WI38 (cell line): ENCODE results near the gene CSGALNACT2.

Source experiments
- H3K4me3 ChIP-seq: 2 replicates; pipeline ENCODE4 v1.5.1; 2011; ENCODE audit warnings: low read depth, mild to moderate bottlenecking, control low read depth, low read length
- TF ChIP-seq, protein P1 (sequence below): IDR thresholded peaks from 2 replicates; pipeline ENCODE4 v1.5.1; 2012; ENCODE audit warnings: low read depth, mild to moderate bottlenecking, control low read depth, low read length

Gene CSGALNACT2

GRCh38 chr10:43230101-43230908 is 92.1 kb downstream of the CSGALNACT2 start:
- no peak overlapping the region for H3K4me3 ChIP-seq
- TF ChIP-seq, protein P1, sequence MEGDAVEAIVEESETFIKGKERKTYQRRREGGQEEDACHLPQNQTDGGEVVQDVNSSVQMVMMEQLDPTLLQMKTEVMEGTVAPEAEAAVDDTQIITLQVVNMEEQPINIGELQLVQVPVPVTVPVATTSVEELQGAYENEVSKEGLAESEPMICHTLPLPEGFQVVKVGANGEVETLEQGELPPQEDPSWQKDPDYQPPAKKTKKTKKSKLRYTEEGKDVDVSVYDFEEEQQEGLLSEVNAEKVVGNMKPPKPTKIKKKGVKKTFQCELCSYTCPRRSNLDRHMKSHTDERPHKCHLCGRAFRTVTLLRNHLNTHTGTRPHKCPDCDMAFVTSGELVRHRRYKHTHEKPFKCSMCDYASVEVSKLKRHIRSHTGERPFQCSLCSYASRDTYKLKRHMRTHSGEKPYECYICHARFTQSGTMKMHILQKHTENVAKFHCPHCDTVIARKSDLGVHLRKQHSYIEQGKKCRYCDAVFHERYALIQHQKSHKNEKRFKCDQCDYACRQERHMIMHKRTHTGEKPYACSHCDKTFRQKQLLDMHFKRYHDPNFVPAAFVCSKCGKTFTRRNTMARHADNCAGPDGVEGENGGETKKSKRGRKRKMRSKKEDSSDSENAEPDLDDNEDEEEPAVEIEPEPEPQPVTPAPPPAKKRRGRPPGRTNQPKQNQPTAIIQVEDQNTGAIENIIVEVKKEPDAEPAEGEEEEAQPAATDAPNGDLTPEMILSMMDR = no peak

DNA sequence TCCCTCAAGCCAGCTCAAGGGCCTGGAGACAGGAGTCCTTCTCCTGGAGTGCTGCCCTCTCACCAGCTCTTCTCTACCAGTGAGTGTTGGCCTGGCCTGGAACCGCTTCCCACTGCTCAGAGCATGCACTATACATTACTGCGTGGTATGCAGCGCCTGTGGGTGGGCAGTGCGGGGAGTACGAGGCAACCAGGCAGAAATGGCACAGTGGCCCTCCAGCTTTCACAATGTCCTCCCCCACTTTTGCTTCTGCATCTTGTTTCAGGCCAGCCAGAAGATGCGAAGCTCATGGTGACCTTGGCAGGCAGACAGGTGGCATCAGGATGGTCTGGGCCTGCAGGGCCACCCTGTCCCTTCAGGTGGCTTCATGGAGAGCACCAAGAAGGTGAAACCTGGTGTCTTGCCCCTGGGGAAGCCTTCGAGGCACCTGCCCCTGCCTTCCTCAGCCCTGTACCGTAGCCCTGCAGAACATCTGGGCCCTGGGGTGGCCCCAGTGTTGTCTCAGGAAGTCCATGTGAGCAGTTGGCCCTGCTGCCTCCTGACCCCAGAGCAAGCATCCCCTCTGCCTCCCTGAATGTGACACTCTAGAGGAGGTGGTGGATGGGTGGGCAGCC is 92.8 kb downstream of the CSGALNACT2 start:
- no peak overlapping the region for H3K4me3 ChIP-seq
- TF ChIP-seq, protein P1 = no peak

- TF ChIP-seq, protein P1 = no peak
- H3K4me3 ChIP-seq = no peak overlapping the region
Measured at GRCh38 chr10:43231523-43232078, 93.4 kb downstream of the CSGALNACT2 start.

DNA sequence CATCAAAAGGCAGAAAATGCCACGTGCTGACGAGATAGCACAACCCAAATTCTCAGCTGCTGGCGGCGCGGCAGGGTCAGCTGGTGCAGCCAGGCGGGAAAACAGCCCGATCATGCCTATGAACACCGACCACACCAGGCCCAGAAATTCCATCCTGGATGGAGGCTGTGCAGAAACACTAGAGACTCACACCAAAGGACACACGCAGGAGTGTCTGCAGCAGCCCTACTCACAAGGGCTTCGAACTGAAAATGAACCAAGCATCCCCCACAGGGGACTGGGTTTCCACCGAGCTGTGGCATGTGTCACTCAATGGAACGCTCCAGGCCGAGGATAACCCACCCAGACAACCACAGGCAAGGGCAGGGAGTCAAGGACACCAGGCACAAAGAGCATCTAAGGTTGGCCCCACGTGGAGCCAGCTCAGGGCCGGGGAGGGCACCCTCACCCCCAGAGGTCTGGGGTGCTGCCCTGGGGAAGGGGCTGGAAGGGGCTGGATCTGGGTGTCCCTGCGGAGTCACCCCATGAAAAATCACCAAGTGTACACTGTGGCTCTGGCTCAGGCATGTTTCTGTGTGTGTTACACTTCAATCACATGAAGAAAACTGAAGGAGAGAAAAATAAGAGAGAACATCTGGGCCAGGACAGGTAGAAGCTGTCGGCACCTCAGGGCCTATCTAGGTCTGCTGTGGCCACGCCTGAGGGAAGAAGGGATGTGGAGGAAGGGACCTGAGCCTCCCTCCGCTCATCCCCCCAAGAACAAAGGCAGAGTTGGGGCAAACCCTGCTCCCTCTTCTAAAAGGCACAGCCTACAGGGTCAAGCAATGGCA is 95.6 kb downstream of the CSGALNACT2 start:
- TF ChIP-seq, protein P1 = no peak
- no peak overlapping the region for H3K4me3 ChIP-seq

GRCh38 chr10:43234471-43235041 is 96.3 kb downstream of the CSGALNACT2 start:
- no peak overlapping the region for H3K4me3 ChIP-seq
- TF ChIP-seq, protein P1 = no peak
